Smooth muscle cell (in vitro differentiated cells): ENCODE measurements around the gene DMBX1. TPM values are rescaled to one million over a fixed set of nuclear protein-coding genes. Genes with fewer than 3 reads are reported as not detected.

Experiments used
- DNase-seq: peaks from one replicate; lab custom pipeline; 2025; ENCODE audit not compliant: unreplicated experiment; lab: John Stamatoyannopoulos, UW
- H2AFZ ChIP-seq: fragments of 200-600 bp; sonication (generic); 2 replicates; pipeline ENCODE4 v1.6.0; 2016; ENCODE audit warnings: antibody characterized with exemption, low read depth, mild to moderate bottlenecking
- H3F3A ChIP-seq: fragments of 200-600 bp; sonication (generic); 2 replicates; pipeline ENCODE4 v1.6.0; 2017; ENCODE audit warnings: antibody characterized with exemption, low read depth
- H3K27ac ChIP-seq: fragments of 200-600 bp; sonication (generic); 2 replicates; pipeline ENCODE4 v1.5.1; 2016; ENCODE audit warnings: low read depth, mild to moderate bottlenecking
- H3K27me3 ChIP-seq: fragments of 200-600 bp; sonication (generic); 2 replicates; pipeline ENCODE4 v1.6.1; 2016; ENCODE audit warnings: low read depth, mild to moderate bottlenecking
- H3K36me3 ChIP-seq: fragments of 200-600 bp; sonication (generic); 2 replicates; pipeline ENCODE4 v1.5.1; 2016; ENCODE audit warnings: low read depth
- H3K4me1 ChIP-seq: fragments of 200-600 bp; sonication (generic); 2 replicates; pipeline ENCODE4 v1.5.1; 2016; ENCODE audit warnings: low read depth
- H3K4me2 ChIP-seq: fragments of 200-600 bp; sonication (generic); 2 replicates; pipeline ENCODE4 v1.6.0; 2016; ENCODE audit warnings: mild to moderate bottlenecking
- H3K4me3 ChIP-seq: fragments of 200-600 bp; sonication (generic); 2 replicates; pipeline ENCODE4 v1.5.1; 2016; ENCODE audit warnings: mild to moderate bottlenecking
- H3K79me2 ChIP-seq: fragments of 200-600 bp; sonication (generic); 2 replicates; pipeline ENCODE4 v1.6.0; 2016; ENCODE audit warnings: low read depth, mild to moderate bottlenecking
- H3K9ac ChIP-seq: fragments of 200-600 bp; sonication (generic); 2 replicates; pipeline ENCODE4 v1.6.0; 2016; ENCODE audit warnings: low read depth
- H3K9me3 ChIP-seq: fragments of 200-600 bp; sonication (generic); replicated peaks from 2 replicates; pipeline ENCODE4 v1.5.1; 2016; ENCODE audit warnings: low read depth
- H4K20me1 ChIP-seq: fragments of 200-600 bp; sonication (generic); 2 replicates; pipeline ENCODE4 v1.6.0; 2016; ENCODE audit warnings: low read depth
- WGBS: methylation state at CpG from one replicate; pipeline ENCODE4 v1.1.7; 2016; ENCODE audit warnings: low lambda C conversion rate; 5-methylcytosine and 5-hydroxymethylcytosine counted together
- polyA plus RNA-seq: library from polyadenylated mRNA; unstranded; fragments of >200 nt; fragmentation: Nextera tagmentation; extraction: Ambion mirVana; gene quantifications from 2 replicates; pipeline ENCODE4 v1.2.1, GENCODE V29; 2016
- total RNA-seq: library from RNA; depleted of rRNA; stranded (reverse); fragments of >200 nt; gene quantifications from 2 replicates; pipeline ENCODE4 v1.2.3, GENCODE V29; 2014
- TF ChIP-seq, protein P1 (sequence below): fragments of 200-600 bp; sonication (generic); IDR thresholded peaks from 2 replicates; pipeline ENCODE4 v1.5.1; 2017; ENCODE audit warnings: borderline replicate concordance, mild to moderate bottlenecking, antibody characterized with exemption; ENCODE audit not compliant: insufficient read depth, poor library complexity, severe bottlenecking

The DMBX1 gene
- total and polyA plus RNA-seq, 2 experiments from 2014 or later = not detected

DNA sequence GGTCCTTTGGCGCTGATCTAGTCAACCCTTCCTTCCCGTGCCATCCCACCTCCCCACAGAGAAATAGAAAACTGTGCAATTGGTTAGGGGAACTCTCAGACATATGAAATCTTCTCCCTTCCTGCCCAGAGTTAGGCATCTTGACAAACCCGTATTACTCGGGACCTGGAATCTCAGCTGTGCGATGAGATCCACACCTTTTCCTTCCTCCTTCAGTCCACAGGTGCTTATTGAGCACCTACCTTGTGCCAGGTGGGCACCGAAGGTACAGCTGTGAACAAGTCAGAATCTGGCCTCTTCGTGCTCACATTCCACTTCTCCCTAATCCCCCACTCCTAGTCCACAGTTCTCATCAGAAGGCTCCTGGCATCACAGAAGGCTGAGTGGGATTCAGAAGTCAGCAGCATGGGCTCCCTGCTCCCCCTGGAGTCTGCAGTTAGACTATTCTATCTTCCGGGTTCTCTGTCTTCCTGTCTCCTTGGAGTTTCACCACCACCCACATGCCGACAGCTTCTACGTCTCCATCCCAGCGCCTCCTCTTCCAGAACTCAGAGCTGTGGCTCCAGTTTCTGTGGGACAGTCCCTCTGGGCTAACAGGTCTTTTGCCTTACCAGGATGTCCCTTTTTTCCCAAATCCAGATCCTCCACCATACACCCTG lies 38.8 kb downstream of the DMBX1 start:
- H3K9me3 ChIP-seq = no peaks in the 10 kb centered on the region
- no peak overlapping the region for H3K4me3 ChIP-seq
- peaks cover 83% of the 10 kb centered on the region for H3K27me3 ChIP-seq
- H3K79me2 ChIP-seq = no peaks in the 10 kb centered on the region
- TF ChIP-seq, protein P1, sequence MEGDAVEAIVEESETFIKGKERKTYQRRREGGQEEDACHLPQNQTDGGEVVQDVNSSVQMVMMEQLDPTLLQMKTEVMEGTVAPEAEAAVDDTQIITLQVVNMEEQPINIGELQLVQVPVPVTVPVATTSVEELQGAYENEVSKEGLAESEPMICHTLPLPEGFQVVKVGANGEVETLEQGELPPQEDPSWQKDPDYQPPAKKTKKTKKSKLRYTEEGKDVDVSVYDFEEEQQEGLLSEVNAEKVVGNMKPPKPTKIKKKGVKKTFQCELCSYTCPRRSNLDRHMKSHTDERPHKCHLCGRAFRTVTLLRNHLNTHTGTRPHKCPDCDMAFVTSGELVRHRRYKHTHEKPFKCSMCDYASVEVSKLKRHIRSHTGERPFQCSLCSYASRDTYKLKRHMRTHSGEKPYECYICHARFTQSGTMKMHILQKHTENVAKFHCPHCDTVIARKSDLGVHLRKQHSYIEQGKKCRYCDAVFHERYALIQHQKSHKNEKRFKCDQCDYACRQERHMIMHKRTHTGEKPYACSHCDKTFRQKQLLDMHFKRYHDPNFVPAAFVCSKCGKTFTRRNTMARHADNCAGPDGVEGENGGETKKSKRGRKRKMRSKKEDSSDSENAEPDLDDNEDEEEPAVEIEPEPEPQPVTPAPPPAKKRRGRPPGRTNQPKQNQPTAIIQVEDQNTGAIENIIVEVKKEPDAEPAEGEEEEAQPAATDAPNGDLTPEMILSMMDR = no peak
- H3F3A ChIP-seq = no peaks in the 10 kb centered on the region
- peaks cover 10% of the 10 kb centered on the region for H3K4me1 ChIP-seq
- no peaks in the 10 kb centered on the region for H4K20me1 ChIP-seq
- 50% methylated on average over 11 of the region's 11 CpGs for WGBS
- H3K27ac ChIP-seq = no peak overlapping the region
- no peak overlapping the region for H3K4me2 ChIP-seq
- no peaks in the 10 kb centered on the region for H3K36me3 ChIP-seq
- no peak overlapping the region for H2AFZ ChIP-seq
- H3K9ac ChIP-seq = no peak overlapping the region
- no peak for DNase-seq

DNA sequence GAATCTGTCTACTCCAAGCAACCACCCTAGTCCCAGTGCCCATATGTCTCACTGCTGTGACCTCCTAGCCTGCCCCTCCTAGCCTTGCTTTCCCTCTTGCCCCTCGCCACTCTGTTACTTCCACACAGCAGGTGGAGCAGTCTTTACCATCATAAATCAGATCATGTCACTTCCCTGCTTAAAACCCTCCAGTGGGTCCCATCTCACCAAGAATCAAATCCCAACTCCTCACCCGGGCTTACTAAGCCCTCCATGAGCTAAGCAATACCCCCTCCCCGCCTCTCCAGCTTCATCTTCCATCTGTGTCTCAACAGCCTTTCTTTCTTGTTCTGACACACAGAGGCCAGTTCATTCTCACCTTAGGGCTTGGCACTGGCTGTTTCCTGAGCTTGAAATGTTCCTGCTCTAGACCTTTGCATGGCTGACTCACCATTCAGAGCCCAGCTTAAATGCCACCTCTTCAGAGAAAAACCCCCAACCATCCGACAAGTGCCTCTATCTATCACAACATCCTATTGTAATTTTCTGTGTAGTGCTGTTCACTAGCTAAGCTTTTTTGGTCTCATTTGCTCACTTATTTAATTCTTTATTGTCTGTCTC lies 39.5 kb downstream of the DMBX1 start:
- 73% methylated on average over 4 of the region's 4 CpGs for WGBS
- Histone ChIP-seq H3K9ac (no peak overlapping the region), H3F3A (no peaks in the 10 kb centered on the region), H2AFZ (no peak overlapping the region), H3K4me3 (no peak overlapping the region), H3K27ac (no peak overlapping the region), H3K79me2 (no peaks in the 10 kb centered on the region), H3K9me3 (no peaks in the 10 kb centered on the region), H4K20me1 (no peaks in the 10 kb centered on the region), H3K4me1 (peaks cover 10% of the 10 kb centered on the region), H3K36me3 (no peaks in the 10 kb centered on the region), H3K27me3 (peaks cover 89% of the 10 kb centered on the region), H3K4me2 (no peak overlapping the region)
- no peak for DNase-seq
- TF ChIP-seq, protein P1 = no peak

DNA sequence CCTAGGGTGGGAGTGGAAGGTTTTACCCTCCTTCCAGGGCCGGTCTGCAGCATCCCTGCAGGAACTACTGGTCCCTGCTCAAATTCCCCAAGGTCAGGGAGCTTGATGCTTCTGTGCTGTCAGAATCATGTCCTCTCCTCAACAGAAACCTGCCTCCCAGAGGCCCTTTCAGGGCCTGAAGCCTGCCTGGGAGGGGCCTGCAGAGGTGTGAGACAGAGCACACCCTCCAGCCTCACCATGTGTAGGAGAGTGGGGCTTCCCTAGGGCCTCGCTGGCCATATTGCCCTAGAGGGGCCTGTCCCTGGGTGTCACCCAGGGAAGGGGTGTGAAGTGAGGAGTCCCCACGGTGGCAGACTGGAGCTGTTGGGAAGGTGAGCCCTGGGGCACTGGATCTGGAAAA lies 40.7 kb downstream of the DMBX1 start:
- H4K20me1 ChIP-seq = no peaks in the 10 kb centered on the region
- no peak for DNase-seq
- 64% methylated on average over 3 of the region's 3 CpGs for WGBS
- no peak overlapping the region for H2AFZ ChIP-seq
- no peak overlapping the region for H3K27ac ChIP-seq
- H3F3A ChIP-seq = no peaks in the 10 kb centered on the region
- no peaks in the 10 kb centered on the region for H3K36me3 ChIP-seq
- no peaks in the 10 kb centered on the region for H3K9me3 ChIP-seq
- TF ChIP-seq, protein P1 = no peak
- H3K79me2 ChIP-seq = no peaks in the 10 kb centered on the region
- H3K4me2 ChIP-seq = no peak overlapping the region
- H3K4me1 ChIP-seq = peaks cover 10% of the 10 kb centered on the region
- no peak overlapping the region for H3K9ac ChIP-seq
- peaks cover 89% of the 10 kb centered on the region for H3K27me3 ChIP-seq
- no peak overlapping the region for H3K4me3 ChIP-seq
